HepG2 (cell line): ENCODE results near the gene EEFSEC. TPM values are rescaled to one million over a fixed set of nuclear protein-coding genes. Genes with fewer than 3 reads are reported as not detected.

Experiments used
- CBX5 ChIP-seq: sonication (generic); formaldehyde crosslinking; IDR thresholded peaks from 2 replicates; pipeline ENCODE4 v1.4.0; 2020; ENCODE audit warnings: missing genetic modification reagents, borderline replicate concordance
- CEBPG ChIP-seq: IDR thresholded peaks from 2 replicates; pipeline ENCODE4 v1.6.1; 2016
- CHD2 ChIP-seq: IDR thresholded peaks from 2 replicates; pipeline ENCODE4 v1.6.1; 2011; ENCODE audit warnings: low read depth, low read length, improper control_type of control experiment
- DMAP1 ChIP-seq: IDR thresholded peaks from 2 replicates; pipeline ENCODE4 v1.6.1; 2016
- ETV5 ChIP-seq: IDR thresholded peaks from 2 replicates; pipeline ENCODE4 v1.6.1; 2018; ENCODE audit warnings: missing biosample characterization, missing genetic modification reagents, inconsistent platforms, borderline replicate concordance
- GATAD2A ChIP-seq: IDR thresholded peaks from 2 replicates; pipeline ENCODE4 v1.6.1; 2016
- HDAC1 ChIP-seq: sonication (generic); formaldehyde crosslinking; IDR thresholded peaks from 2 replicates; pipeline ENCODE4 v1.5.1; 2020; ENCODE audit warnings: mild to moderate bottlenecking, missing genetic modification reagents
- JUND ChIP-seq: sonication (generic); formaldehyde crosslinking; IDR thresholded peaks from 2 replicates; pipeline ENCODE4 v1.8.0; 2022; ENCODE audit warnings: mild to moderate bottlenecking, missing genetic modification reagents
- NFYC ChIP-seq: IDR thresholded peaks from 2 replicates; pipeline ENCODE4 v1.6.1; 2016; ENCODE audit warnings: missing genetic modification reagents, missing compliant biosample characterization
- PHF20 ChIP-seq: sonication (generic); formaldehyde crosslinking; IDR thresholded peaks from 2 replicates; pipeline ENCODE4 v1.5.0; 2020; ENCODE audit warnings: mild to moderate bottlenecking, missing genetic modification reagents
- PHF5A ChIP-seq: IDR thresholded peaks from one replicate; pipeline ENCODE4 v1.6.1; 2018; ENCODE audit warnings: low read depth, missing genetic modification reagents; ENCODE audit not compliant: unreplicated experiment
- POLR2G ChIP-seq: fragments of 200-400 bp; formaldehyde crosslinking; IDR thresholded peaks from 2 replicates; pipeline ENCODE4 v1.6.1; 2018; ENCODE audit warnings: mild to moderate bottlenecking, low read depth, low read length, moderate library complexity
- RNF219 ChIP-seq: sonication (generic); formaldehyde crosslinking; IDR thresholded peaks from 2 replicates; pipeline ENCODE4 v1.5.0; 2020; ENCODE audit warnings: mild to moderate bottlenecking, missing genetic modification reagents
- SOX5 ChIP-seq: IDR thresholded peaks from 2 replicates; pipeline ENCODE4 v1.6.1; 2016; ENCODE audit warnings: borderline replicate concordance
- SSRP1 ChIP-seq: IDR thresholded peaks from 2 replicates; pipeline ENCODE4 v1.6.1; 2016; ENCODE audit warnings: control low read depth
- ZKSCAN8 ChIP-seq: IDR thresholded peaks from 2 replicates; pipeline ENCODE4 v1.6.1; 2016; ENCODE audit warnings: borderline replicate concordance, missing genetic modification reagents, missing compliant biosample characterization
- ZNF275 ChIP-seq: sonication (generic); formaldehyde crosslinking; IDR thresholded peaks from 2 replicates; pipeline ENCODE4 v1.8.0; 2022; ENCODE audit warnings: missing genetic modification reagents, mild to moderate bottlenecking, inconsistent platforms, borderline replicate concordance
- ZNF343 ChIP-seq: sonication (generic); formaldehyde crosslinking; IDR thresholded peaks from 2 replicates; pipeline ENCODE4 v1.4.0; 2020; ENCODE audit warnings: mild to moderate bottlenecking, missing genetic modification reagents
- ZNF414 ChIP-seq: sonication (generic); formaldehyde crosslinking; IDR thresholded peaks from 2 replicates; pipeline ENCODE4 v1.5.0; 2020; ENCODE audit warnings: missing genetic modification reagents
- ZNF609 ChIP-seq: sonication (generic); formaldehyde crosslinking; IDR thresholded peaks from 2 replicates; pipeline ENCODE4 v1.4.0; 2020; ENCODE audit warnings: mild to moderate bottlenecking, missing genetic modification reagents, borderline replicate concordance
- ZNF614 ChIP-seq: IDR thresholded peaks from 2 replicates; pipeline ENCODE4 v1.6.1; 2018; ENCODE audit warnings: missing biosample characterization, missing genetic modification reagents, inconsistent platforms, borderline replicate concordance
- ZNF747 ChIP-seq: sonication (generic); formaldehyde crosslinking; IDR thresholded peaks from 2 replicates; pipeline ENCODE4 v1.8.1; 2023; ENCODE audit warnings: missing genetic modification reagents, mild to moderate bottlenecking, borderline replicate concordance
- ZSCAN31 ChIP-seq: sonication (generic); formaldehyde crosslinking; IDR thresholded peaks from 2 replicates; pipeline ENCODE4 v1.5.0; 2020; ENCODE audit warnings: low read depth, mild to moderate bottlenecking, missing genetic modification reagents
- polyA plus RNA-seq, 8 experiments: library from polyadenylated mRNA; depleted of rRNA in 3 of 8; stranded (reverse) in 7 of 8; unstranded in 1 of 8; fragments of >200 nt; fragmentation: Illumina TruSeq in 4 of 8; extraction: Trizol in 4 of 8; gene quantifications; 2 replicates each; pipeline versions ENCODE4 v1.2.1 to v1.2.3, GENCODE V29; 2011 to 2016; ENCODE audit warnings: low read depth in 4 of 8, missing spikeins in 1 of 8, mixed read lengths in 1 of 8; ENCODE audit not compliant: insufficient read depth in 1 of 8
- total RNA-seq, 5 experiments: library from RNA; depleted of rRNA; stranded (reverse); fragments of >200 nt; fragmentation: Illumina TruSeq; extraction: Trizol; gene quantifications; 2 replicates each; pipeline ENCODE4 v1.2.3, GENCODE V29; 2016; ENCODE audit warnings: low read depth in 1 of 5

The EEFSEC gene
- total and polyA plus RNA-seq, 2 of the 13 experiments (the other 11 are each of a cell fraction or from before 2014, with no cell fraction given): 6.4 to 24.2 TPM

GRCh38 chr3:128151758-128152274 is 1.5 kb upstream of the EEFSEC start (continued):
- peak; percentile 58; the same call in 1 of the 2 replicates for TF ChIP-seq PHF20 (CRISPR knock-in tag)
- peak; percentile 81 for TF ChIP-seq HDAC1 (CRISPR knock-in tag)
- TF ChIP-seq SOX5 (CRISPR knock-in tag): peak; percentile 67; the same call in 1 of the 2 replicates
- TF ChIP-seq ZNF747 (CRISPR knock-in tag): peak; percentile 60; the same call in 1 of the 2 replicates
- peak; percentile 37; the same call in 1 of the 2 replicates for TF ChIP-seq ZNF609
- TF ChIP-seq ZNF414 (CRISPR knock-in tag): peak; percentile 68; the same call in 1 of the 2 replicates
- peak; percentile 81 for TF ChIP-seq POLR2G
- peak; percentile 46 for TF ChIP-seq NFYC (CRISPR knock-in tag)
- TF ChIP-seq DMAP1 (CRISPR knock-in tag): peak; percentile 96
- TF ChIP-seq PHF5A (CRISPR knock-in tag): peak; percentile 58
- no peak for TF ChIP-seq ZNF275
- TF ChIP-seq CEBPG: peak; percentile 66
- TF ChIP-seq ZNF614 (CRISPR knock-in tag): 0 out of 2 replicates have a peak, but pooled peaks have one; percentile 30
- peak; percentile 76; the same call in 1 of the 2 replicates for TF ChIP-seq SSRP1 (CRISPR knock-in tag)
- TF ChIP-seq CBX5 (CRISPR knock-in tag): no peak; the same call in 1 of the 2 replicates
- peak; percentile 90 for TF ChIP-seq ETV5
- TF ChIP-seq ZKSCAN8 (CRISPR knock-in tag): peak; percentile 89; the same call in 1 of the 2 replicates
- TF ChIP-seq ZSCAN31 (CRISPR knock-in tag): no peak
- no peak for TF ChIP-seq RNF219
- no peak for TF ChIP-seq CHD2
- TF ChIP-seq JUND (CRISPR knock-in tag): no peak
- TF ChIP-seq ZNF343 (CRISPR knock-in tag): no peak
- TF ChIP-seq GATAD2A (CRISPR knock-in tag): peak; percentile 87
